ENCODE results near the gene OR2G2. TPM values are rescaled to one million over a fixed set of nuclear protein-coding genes. Genes with fewer than 3 reads are reported as not detected.

OR2G2 gene
- total RNA-seq, 4 donors from 2014 or later: not detected

- TF ChIP-seq, protein P1, sequence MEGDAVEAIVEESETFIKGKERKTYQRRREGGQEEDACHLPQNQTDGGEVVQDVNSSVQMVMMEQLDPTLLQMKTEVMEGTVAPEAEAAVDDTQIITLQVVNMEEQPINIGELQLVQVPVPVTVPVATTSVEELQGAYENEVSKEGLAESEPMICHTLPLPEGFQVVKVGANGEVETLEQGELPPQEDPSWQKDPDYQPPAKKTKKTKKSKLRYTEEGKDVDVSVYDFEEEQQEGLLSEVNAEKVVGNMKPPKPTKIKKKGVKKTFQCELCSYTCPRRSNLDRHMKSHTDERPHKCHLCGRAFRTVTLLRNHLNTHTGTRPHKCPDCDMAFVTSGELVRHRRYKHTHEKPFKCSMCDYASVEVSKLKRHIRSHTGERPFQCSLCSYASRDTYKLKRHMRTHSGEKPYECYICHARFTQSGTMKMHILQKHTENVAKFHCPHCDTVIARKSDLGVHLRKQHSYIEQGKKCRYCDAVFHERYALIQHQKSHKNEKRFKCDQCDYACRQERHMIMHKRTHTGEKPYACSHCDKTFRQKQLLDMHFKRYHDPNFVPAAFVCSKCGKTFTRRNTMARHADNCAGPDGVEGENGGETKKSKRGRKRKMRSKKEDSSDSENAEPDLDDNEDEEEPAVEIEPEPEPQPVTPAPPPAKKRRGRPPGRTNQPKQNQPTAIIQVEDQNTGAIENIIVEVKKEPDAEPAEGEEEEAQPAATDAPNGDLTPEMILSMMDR (IDR thresholded peaks at IDR 0.05; ENCODE audit: low read depth): no peak
Observed at GRCh38 chr1:247551721-247552120, 36.4 kb upstream of the OR2G2 start.

GRCh38 chr1:247552231-247552630, 35.9 kb upstream of the OR2G2 start:
- TF ChIP-seq, protein P1 (IDR thresholded peaks at IDR 0.05; ENCODE audit: low read depth): no peak

DNA sequence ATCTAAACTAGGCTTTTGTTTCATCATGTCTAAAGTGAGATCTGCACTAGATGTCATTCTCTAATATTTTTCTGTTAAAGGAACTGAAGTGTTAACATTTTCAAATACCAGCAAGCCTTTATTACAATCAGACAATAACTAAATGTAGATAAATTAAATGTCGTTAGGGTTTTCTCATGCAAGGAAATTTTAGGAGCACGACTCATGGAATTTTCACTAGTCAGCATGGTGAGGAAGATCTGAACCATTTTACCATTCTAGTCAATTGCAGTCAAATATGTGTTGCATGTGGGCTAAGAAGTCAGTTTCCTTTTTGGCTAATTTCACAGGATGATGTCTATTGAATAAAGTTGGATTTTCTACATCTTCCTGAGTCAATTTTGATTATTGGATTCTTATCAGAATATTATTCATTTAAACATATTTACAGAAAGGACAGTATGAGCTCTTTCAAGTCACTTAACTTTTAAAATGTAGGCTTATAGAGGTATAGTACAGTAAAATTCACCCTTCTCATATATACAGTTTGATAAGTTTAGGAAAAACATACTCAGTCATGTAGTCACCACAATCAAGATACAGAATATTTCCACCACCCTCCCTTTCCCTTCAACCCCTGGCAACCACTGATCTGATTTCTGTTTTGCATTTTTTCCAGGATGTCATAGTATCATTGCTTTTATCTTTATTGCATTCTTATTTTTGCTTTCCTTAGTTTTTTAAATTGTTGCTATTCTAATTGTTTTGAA, 30.1 kb upstream of the OR2G2 start:
- TF ChIP-seq, protein P1 (IDR thresholded peaks at IDR 0.05; ENCODE audit: low read depth): no peak

GRCh38 chr1:247561711-247562110, 26.4 kb upstream of the OR2G2 start:
- TF ChIP-seq, protein P1 (IDR thresholded peaks at IDR 0.05; ENCODE audit: low read depth): no peak

DNA sequence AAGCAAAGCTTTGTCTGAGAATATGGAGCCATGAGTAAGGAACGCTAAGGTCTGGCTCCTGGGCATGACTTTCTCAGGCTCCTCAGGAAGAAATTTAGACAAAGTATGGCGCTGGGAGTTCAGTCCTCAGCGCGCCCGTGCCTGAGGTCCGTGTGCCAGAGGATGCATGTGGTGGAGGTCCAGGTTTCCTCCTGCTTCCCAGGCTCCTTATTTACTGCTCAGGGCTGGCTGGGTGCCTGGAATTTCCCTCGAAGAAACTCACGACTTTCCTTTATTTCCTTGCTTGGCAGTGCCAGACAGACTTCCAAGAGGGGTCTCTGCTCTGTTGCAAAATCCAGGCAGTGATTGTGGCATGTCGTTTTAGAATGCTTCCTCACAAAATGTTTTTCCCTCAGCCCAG, 26.0 kb upstream of the OR2G2 start:
- TF ChIP-seq, protein P1 (IDR thresholded peaks at IDR 0.05; ENCODE audit: low read depth): no peak

DNA sequence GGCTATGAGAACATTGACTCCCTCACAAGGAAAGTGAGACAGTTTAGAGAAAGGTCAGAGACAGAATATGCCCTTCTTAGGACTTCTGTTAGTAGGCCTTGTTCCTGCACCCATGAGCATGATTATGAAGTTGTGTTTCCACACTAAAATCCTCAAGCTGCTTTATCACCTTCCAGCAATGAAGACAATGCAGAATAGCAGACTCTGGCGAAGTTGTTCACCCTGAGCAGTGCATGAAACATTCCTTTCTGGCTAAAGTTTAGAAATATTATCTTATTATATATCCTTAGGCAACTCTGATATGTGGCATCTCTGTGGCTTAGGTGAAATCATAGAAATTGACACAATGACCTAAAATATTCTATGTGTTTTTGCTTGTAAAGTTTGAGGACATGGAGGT, 13.9 kb upstream of the OR2G2 start:
- TF ChIP-seq, protein P1 (IDR thresholded peaks at IDR 0.05; ENCODE audit: low read depth): no peak

DNA sequence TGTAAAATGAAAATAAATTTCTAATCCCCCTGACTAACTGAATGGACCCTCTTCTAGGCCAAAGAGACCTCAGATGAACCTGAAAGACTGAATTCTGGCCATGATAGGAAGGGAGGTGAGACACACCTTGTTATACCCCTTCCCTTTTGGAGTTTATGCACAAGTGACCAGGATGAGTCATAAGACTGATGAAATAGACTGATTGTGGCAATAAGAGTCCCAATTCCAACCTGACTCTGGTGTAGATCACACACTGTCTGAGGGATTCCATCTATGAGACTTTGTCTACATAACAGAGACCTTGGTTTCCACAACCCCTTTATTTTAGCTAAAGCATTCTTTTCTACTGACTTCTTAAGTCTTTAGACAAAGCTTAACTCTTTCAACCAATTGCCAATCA, 13.5 kb upstream of the OR2G2 start:
- TF ChIP-seq, protein P1 (IDR thresholded peaks at IDR 0.05; ENCODE audit: low read depth): no peak
